ENCODE results near the gene MYLK.

DNA sequence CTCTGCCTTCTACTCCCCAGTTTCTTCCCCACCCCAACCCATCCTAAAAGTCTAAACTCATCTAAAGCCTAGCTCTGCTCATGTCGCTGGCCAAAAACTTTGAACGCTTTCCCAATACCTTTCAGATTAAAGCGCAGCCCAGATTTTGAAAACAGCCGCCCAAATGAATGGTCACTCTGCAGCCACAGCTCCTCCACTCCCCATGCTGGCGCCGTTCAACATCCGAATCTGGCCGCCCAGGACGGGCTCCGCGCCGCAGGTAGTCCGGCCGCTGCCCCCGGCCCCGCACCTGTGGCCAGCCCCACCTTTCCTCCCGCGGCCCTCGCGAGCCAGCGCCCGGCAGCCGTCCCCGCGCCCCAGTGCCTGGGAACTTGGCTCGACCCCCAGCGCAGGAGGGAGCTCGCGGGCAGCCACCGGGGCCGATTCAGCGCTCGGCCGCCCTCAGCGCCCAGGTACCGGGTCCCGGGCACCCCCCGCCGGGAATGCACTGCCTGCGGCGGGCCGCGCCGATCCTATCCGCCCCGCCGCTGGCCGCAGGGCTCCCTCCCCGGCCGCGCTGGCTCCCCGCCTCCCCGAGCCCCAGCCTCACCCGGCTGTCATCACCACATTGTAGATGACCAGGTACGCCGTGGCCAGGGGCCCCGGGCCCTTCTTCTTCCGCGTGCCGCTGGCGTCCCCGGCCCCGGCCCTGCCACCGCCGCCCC lies 299.7 kb downstream of the MYLK start:
- TF ChIP-seq CTCF (IDR thresholded peaks at IDR 0.05; ENCODE audit: low read length) = peak; percentile 20; the same call in 1 of the 2 replicates
- TF ChIP-seq EZH2 (IDR thresholded peaks at IDR 0.05; ENCODE audit: borderline replicate concordance, low read length) = no peak

All from OCI-LY1 (cell line).